ENCODE measurements around the gene SIMC1. TPM values are rescaled to one million over a fixed set of nuclear protein-coding genes. Genes with fewer than 3 reads are reported as not detected.
A peak's percentile ranks its signal among the peaks of the same experiment; 100 is the strongest.

The SIMC1 gene
- total RNA-seq, 1 donor from 2014 or later, result 10.4 TPM

- no peak for TF ChIP-seq CTCF (IDR thresholded peaks at IDR 0.05; ENCODE audit: insufficient read depth, low read depth, low read length)
- no peak for TF ChIP-seq EZH2 (IDR thresholded peaks at IDR 0.05; ENCODE audit: insufficient read depth, low read length)
- DNase-seq (ENCODE audit: low read depth) (no peak), FAIRE-seq (no peak)
- Histone ChIP-seq H3K36me3 (ENCODE audit: insufficient read depth, low read length) (peaks cover 17% of the 10 kb centered on the region), H3K27me3 (ENCODE audit: insufficient read depth, low read length) (no peaks in the 10 kb centered on the region), H3K9ac (ENCODE audit: low read length) (no peak overlapping the region), H3K4me3 (ENCODE audit: insufficient read depth, low read depth, low read length) (no peak overlapping the region), H3K9me3 (ENCODE audit: insufficient read depth, low read depth, low read length) (no peaks in the 10 kb centered on the region), H3K4me2 (ENCODE audit: low read length) (peak overlapping the region; percentile 90), H4K20me1 (ENCODE audit: insufficient read depth, low read length) (peaks cover 44% of the 10 kb centered on the region), H3K27ac (ENCODE audit: low read depth, low read length) (no peak overlapping the region), H3K4me1 (ENCODE audit: insufficient read depth, low read length) (peaks cover 3% of the 10 kb centered on the region), H3K79me2 (ENCODE audit: insufficient read depth, low read length) (peaks cover 64% of the 10 kb centered on the region), H2AFZ (ENCODE audit: low read depth, low read length) (no peak overlapping the region)
- peaks cover 6% of the 10 kb centered on the region for H3K36me3 Mint-ChIP-seq (ENCODE audit: low read depth, unreplicated experiment)
- peaks cover 3% of the 10 kb centered on the region for H3K27me3 Mint-ChIP-seq (ENCODE audit: low read depth, unreplicated experiment)
- no peak overlapping the region for H3K27ac Mint-ChIP-seq (ENCODE audit: unreplicated experiment)
- peaks cover 4% of the 10 kb centered on the region for H3K4me1 Mint-ChIP-seq (ENCODE audit: low read depth, unreplicated experiment)
- peak overlapping the region; percentile 96 for H3K4me3 Mint-ChIP-seq (ENCODE audit: unreplicated experiment)
- no peaks in the 10 kb centered on the region for H3K9me3 Mint-ChIP-seq (ENCODE audit: unreplicated experiment)
These were observed 121.4 kb downstream of the SIMC1 start for GRCh38 chr5:176359658-176360057.

- H3K4me3 ChIP-seq (ENCODE audit: insufficient read depth, low read depth, low read length), result peak overlapping the region; percentile 90
- peaks cover 11% of the 10 kb centered on the region for H3K4me1 ChIP-seq (ENCODE audit: insufficient read depth, low read length)
- peak overlapping the region; percentile 96 for H3K4me3 Mint-ChIP-seq (ENCODE audit: unreplicated experiment)
- H3K27ac ChIP-seq (ENCODE audit: low read depth, low read length), result peak overlapping the region; percentile 67
- H3K36me3 Mint-ChIP-seq (ENCODE audit: low read depth, unreplicated experiment), result peaks cover 2% of the 10 kb centered on the region
- TF ChIP-seq EZH2 (IDR thresholded peaks at IDR 0.05; ENCODE audit: insufficient read depth, low read length) (no peak), CTCF (IDR thresholded peaks at IDR 0.05; ENCODE audit: insufficient read depth, low read depth, low read length) (no peak)
- DNase-seq (ENCODE audit: low read depth) (no peak), FAIRE-seq (no peak)
- peaks cover 34% of the 10 kb centered on the region for H4K20me1 ChIP-seq (ENCODE audit: insufficient read depth, low read length)
- peaks cover 4% of the 10 kb centered on the region for H3K4me1 Mint-ChIP-seq (ENCODE audit: low read depth, unreplicated experiment)
- H2AFZ ChIP-seq (ENCODE audit: low read depth, low read length), result peak overlapping the region; percentile 94
- H3K36me3 ChIP-seq (ENCODE audit: insufficient read depth, low read length), result peaks cover 13% of the 10 kb centered on the region
- H3K79me2 ChIP-seq (ENCODE audit: insufficient read depth, low read length), result peaks cover 52% of the 10 kb centered on the region
- H3K9ac ChIP-seq (ENCODE audit: low read length), result peak overlapping the region; percentile 98
- H3K9me3 Mint-ChIP-seq (ENCODE audit: unreplicated experiment), result no peaks in the 10 kb centered on the region
- no peak overlapping the region for H3K27ac Mint-ChIP-seq (ENCODE audit: unreplicated experiment)
- H3K27me3 ChIP-seq (ENCODE audit: insufficient read depth, low read length), result no peaks in the 10 kb centered on the region
- H3K27me3 Mint-ChIP-seq (ENCODE audit: low read depth, unreplicated experiment), result peaks cover 3% of the 10 kb centered on the region
- H3K4me2 ChIP-seq (ENCODE audit: low read length), result peak overlapping the region; percentile 90
- no peaks in the 10 kb centered on the region for H3K9me3 ChIP-seq (ENCODE audit: insufficient read depth, low read depth, low read length)
These were observed 122.7 kb downstream of the SIMC1 start for GRCh38 chr5:176360894-176361436.
